NCI-H226 (cell line): Measurements from ENCODE around the gene TNFAIP8.
"Not testable (repeated sequence)": the region's sequence is repeated elsewhere in the genome, so short reads cannot be mapped to it uniquely, and the experiment has no call there.

Experiments used
- DNase-seq: peaks from one replicate; pipeline ENCODE4 v3.0.0-alpha.2; 2015

TNFAIP8 gene

DNA sequence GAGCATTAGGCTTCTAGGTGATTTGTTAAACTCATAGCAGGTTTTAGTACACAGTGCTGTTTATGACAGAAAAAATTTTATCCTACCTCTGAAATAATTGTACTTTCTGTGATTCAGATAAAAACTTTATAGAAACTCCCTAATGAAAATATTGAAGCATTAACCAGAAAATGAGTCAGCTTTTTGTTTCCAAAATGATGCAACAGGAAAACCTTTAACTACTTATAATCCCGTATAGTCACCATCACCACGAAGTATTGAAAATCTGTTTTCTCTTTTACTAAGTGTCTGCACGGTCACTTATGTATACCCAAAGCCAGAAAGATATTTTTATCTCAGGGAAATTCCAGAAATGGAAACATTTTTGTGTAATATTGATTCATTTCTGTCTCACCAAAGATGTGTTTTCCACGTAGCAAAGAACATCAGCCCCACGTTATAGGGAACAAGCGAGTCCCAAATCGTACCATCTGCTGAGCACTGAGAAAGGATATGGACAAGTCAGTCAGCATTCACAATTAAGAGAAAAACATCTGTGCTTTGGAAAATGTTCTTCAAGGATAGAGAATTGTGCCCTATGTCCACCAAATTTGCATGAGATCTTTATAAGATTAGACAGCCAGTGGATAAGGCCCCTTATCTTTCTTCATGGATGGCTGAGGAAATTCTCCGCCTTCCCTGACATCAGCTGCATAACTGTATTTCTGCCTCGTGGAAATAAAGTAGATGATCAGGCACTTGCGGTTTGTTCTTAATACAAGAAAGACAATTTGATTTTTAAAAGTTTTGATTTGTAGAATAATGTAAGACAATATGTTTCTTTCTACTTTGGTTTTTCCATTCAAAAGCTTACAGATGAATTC is 41.9 kb downstream of the TNFAIP8 start:
- peak; percentile 51 for DNase-seq

GRCh38 chr5:119398727-119399466 is 43.1 kb downstream of the TNFAIP8 start:
- peak; percentile 37 for DNase-seq

GRCh38 chr5:119400245-119400644 is 44.4 kb downstream of the TNFAIP8 start:
- peak; percentile 84 for DNase-seq

- DNase-seq, result no peak
Observed at GRCh38 chr5:119402081-119402480, 46.3 kb downstream of the TNFAIP8 start.

GRCh38 chr5:119402555-119402954 is 46.7 kb downstream of the TNFAIP8 start:
- no peak for DNase-seq

- no peak for DNase-seq
Observed at GRCh38 chr5:119404033-119404432, 48.2 kb downstream of the TNFAIP8 start.

DNA sequence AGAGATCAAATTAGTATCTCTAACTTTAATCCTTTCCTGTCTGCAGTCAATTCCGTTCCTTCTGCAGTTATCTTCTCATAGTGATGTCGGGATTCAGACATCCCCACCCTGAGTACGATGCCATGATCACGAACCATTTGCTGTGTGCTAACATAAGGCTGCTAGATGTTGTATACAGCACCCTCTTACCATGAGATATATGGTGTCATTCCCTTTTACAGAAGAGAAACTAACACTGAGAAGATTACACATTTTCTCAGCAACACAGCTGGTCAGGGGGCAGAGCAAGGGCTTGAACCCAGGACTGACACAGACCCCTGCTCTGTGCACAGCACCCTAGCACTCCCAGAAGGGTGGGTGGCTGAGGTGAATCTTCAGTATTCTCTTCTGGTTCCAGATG is 49.6 kb downstream of the TNFAIP8 start:
- DNase-seq, result no peak

DNA sequence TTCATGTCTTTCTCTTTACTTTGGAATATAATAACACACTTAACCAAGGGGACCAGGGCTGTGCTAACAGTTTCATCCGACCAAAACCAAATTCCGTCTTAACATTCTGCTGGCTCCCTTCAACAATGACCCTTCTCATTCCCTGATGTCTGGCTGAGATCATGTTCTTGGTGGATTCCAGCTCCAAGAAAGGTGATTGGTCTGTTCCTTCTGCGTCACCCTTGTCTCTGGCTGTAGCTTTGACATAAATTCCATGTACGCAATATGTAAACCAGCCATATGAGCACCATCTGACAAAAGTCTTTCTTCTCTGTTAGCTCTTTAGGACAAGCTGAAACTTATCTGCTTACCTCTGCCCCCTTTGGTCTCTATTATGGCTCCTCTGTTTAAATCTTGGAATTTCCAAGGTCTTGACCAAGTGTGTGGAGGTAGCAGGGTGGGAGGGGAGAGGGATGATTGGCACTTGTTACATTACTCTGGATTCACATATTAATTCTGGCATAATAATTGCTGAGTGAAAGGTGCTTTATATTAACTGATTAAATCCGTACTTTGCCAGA is 50.8 kb downstream of the TNFAIP8 start:
- DNase-seq, result no peak

DNA sequence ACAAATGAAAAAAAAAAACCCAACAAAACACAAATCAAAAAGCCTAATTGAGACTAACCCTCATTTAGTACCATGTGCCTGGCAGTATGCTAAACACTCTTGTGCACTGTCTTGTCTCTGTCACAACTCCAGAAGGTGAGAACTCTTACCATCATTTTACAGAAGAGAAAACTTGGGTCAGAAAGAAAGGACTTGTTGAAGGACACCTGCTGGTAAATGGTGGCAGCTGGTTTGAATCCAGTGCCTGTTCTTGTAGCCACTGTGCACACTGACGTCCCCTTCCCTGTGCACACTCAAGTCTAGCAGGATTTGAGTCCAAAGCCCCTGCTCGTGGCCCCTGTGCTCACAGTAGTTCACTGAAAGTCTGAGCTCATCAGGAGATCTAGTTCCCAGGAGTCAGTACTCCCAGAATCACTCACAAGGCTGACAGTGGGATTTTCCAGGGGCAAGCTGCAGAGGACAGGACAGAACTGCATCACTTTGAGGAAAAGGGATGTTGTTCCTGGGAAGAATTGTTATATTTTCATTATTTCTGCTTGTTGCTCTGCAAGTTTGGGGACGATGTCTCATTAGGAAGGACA is 53.5 kb downstream of the TNFAIP8 start:
- no peak for DNase-seq

DNA sequence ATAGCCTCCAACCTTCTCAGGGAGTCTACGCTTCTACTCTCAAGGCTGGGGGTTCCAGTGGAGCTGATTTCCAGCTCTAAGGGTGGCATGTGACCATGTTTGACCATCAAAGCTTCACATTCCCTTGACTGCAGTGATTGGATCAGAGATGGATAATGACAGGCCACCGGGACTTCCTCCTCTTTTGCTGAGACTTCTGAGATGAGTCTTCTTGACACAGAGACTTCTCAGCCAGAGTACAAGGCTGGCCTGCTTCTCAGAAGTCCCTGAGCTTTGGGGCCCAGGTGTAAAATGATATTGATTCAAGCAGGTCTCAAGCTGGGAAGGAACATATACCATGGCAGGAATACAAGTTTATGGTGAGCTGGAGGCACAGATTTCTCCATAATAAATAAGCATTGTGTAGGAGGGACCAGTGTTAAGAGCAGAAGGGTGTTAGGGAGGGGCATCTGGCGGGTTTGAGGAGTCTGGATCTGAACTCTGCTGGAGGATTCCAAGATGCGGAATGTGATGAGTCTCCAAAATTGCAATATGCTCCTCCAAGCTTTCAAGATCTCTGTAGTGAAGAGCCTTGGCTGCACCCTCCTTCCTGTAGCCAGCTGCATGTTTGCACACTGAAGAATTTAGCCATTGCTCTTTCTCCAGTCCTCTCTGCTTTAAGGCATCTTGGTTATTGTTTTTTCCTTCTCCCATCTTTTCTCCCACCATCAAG is 54.8 kb downstream of the TNFAIP8 start:
- no peak for DNase-seq

- DNase-seq, result peak; percentile 83
Observed at GRCh38 chr5:119411361-119412278, 55.8 kb downstream of the TNFAIP8 start.

GRCh38 chr5:119412279-119413227 is 56.7 kb downstream of the TNFAIP8 start:
- DNase-seq, result no peak

DNA sequence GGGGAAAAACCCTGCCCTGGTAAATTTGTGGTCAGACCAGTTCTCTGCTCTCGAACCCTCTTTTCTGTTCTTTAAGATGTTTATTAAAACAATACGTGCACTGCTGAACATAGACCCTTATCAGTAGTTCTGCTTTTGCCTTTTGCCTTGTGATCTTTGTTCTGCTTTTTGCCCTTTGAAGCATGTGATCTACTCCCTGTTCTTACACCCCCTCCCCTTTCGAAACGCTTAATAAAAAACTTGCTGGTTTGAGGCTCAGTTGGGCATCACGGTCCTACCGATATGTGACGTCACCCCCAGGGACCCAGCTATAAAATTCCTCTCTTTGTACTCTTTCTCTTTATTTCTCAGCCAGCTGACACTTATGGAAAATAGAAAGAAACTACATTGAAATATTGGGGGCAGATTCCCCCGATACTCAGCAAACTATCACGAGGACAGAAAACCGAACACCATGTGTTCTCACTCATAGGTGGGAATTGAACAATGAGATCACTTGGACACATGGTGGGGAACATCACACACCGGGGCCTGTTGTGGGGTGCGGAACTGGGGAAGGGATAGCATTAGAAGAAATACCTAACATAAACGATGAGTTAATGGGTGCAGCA is 58.4 kb downstream of the TNFAIP8 start:
- DNase-seq, result not testable (repeated sequence)

DNA sequence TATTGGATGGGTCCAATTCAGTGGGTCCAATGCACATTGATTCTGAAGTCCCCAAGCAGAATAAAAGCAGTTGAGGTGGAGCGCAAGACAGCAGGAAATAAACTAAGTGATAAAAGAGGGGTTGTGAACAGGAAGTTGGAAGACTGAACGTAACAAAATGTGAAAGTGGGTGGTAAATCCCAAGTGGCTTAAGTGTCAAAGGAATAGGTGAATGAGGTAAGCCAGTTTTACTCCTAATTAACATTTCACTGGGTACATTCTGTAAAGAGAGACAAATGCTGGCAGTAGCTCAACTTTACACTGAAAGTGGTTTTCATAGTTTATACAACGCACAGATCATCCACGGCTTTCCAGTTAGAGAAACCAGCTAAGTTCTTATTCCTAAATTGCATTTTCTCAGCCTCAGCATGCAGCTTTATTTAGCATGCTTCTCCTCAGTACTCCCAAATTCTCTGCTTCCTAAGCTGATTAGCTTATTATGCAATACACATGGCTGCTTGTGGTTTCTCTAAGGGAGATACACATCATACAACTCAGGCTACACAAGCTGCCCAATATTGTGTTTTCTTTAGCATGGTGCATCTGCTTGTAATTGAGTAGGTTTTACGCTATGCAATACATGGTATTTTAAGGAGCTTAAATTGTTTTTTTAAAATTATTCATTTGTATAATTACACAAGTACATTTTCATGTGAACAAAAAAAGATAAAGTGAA is 62.2 kb downstream of the TNFAIP8 start:
- DNase-seq, result peak; percentile 96

- DNase-seq, result peak; percentile 89
Observed at GRCh38 chr5:119418606-119419100, 62.8 kb downstream of the TNFAIP8 start.

DNA sequence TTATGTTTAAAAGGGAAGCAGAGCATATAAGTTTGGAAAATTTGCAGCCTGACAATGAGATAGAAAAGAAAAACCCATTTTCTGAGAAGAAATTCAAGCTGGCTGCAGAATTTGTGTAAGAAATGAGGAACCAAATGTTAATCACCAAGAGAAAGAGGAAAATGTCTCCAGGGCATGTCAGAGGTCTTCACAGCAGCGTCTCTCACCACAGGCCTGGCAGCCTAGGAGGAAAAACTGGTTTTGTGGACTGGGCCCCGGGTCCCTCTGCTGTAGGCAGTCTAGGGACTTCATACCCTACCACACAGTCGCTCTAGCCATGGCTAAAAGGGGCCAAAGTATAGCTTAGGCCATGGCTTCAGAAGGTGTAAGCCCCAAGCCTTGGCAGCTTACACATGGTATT is 64.3 kb downstream of the TNFAIP8 start:
- no peak for DNase-seq

DNA sequence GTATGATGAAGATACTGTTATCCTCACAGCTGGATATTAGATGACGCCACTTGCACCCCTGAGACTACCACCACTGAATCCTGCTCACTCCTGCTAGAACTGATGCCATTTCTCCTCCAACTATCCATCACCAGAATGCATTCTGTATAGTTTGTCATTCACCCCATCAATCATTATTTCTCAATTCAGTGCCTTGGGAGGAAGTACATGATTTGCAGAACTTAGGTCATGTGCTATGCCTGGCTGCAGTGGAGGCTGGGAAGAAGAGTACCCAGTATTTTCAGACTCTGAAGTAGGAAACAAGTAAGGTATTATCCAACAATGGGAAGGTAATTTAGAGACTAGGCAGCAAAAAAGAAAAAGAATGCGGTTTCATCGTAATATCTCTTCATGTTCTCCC is 70.2 kb downstream of the TNFAIP8 start:
- DNase-seq, result no peak

DNA sequence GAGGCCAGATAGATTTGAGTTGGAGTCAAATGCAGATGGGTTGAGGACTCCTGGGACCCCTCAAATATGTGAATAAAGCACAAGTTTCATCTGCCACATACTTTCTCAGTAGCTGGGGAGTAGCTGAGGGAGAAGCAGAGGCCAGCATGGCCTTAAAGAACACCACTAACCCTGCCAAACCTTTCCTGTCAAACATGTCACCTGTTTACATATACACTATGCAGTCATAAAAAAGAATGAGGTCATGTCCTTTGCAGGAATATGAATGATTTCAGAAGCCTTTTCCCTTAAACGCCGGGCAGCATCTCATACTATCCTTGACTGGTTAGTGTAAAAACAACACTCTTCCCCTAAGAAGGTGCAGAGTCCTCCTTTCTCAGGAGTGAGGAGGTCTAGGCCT is 71.2 kb downstream of the TNFAIP8 start:
- no peak for DNase-seq

DNA sequence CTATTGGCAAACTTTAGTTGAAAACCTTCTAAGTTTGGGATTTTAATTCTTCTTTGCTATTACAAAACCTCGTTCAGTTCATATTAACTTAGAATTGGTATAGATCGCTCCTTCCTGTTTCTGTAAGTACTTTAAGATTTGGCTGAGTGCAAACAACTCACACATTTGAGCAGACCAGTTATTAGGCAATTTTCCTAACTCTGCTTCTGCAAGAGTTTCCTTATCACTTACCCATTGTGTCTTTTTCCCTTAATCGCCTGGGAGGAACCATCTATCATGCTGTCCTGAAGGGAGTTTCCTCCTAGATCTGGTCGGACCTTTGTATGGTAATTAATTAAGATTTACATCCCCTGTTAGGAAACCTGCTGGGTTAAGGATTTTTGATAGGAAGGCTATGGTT is 71.8 kb downstream of the TNFAIP8 start:
- peak; percentile 63 for DNase-seq
